Erythroblast (primary cell): ENCODE data around the gene ATAD3B.
"Not testable (repeated sequence)": the region's sequence is repeated elsewhere in the genome, so short reads cannot be mapped to it uniquely, and the experiment has no call there.

Experiments used
- GATA1 ChIP-seq: IDR thresholded peaks from 2 replicates; pipeline ENCODE4 v1.6.1; 2011; ENCODE audit warnings: low read depth, mild to moderate bottlenecking, control low read depth, low read length, moderate library complexity
- POLR2A ChIP-seq: IDR thresholded peaks from 2 replicates; pipeline ENCODE4 v1.6.1; 2011; ENCODE audit warnings: mild to moderate bottlenecking, low read length

- not testable (repeated sequence) for TF ChIP-seq POLR2A, GATA1
These were observed 34.2 kb downstream of the ATAD3B start for GRCh38 chr1:1505801-1506200.
